Measurements from ENCODE around the gene SNX13.
A peak's percentile ranks its signal among the peaks of the same experiment; 100 is the strongest.
"Not testable (repeated sequence)": the region's sequence is repeated elsewhere in the genome, so short reads cannot be mapped to it uniquely, and the experiment has no call there.

Gene SNX13

GRCh38 chr7:17846935-17847334 is 93.4 kb downstream of the SNX13 start:
- no peak for DNase-seq

- no peak for DNase-seq
These were observed 95.1 kb downstream of the SNX13 start for GRCh38 chr7:17845197-17845547.

- no peak for DNase-seq
These were observed 95.6 kb downstream of the SNX13 start for GRCh38 chr7:17844514-17845196.

- no peak for DNase-seq
These were observed 96.3 kb downstream of the SNX13 start for GRCh38 chr7:17844022-17844421.

- DNase-seq = peak; percentile 1
These were observed 97.3 kb downstream of the SNX13 start for GRCh38 chr7:17843041-17843440.

- DNase-seq = no peak
These were observed 107.4 kb downstream of the SNX13 start for GRCh38 chr7:17832820-17833355.

GRCh38 chr7:17832242-17832641 is 108.1 kb downstream of the SNX13 start:
- no peak for DNase-seq

GRCh38 chr7:17830206-17830605 is 110.1 kb downstream of the SNX13 start:
- DNase-seq = no peak

- no peak for DNase-seq
These were observed 111.3 kb downstream of the SNX13 start for GRCh38 chr7:17829001-17829400.

- DNase-seq = no peak
These were observed 117.6 kb downstream of the SNX13 start for GRCh38 chr7:17822547-17823173.

- no peak for DNase-seq
These were observed 123.4 kb downstream of the SNX13 start for GRCh38 chr7:17816903-17817302.

- DNase-seq = no peak
These were observed 125.0 kb downstream of the SNX13 start for GRCh38 chr7:17815318-17815717.

- DNase-seq = no peak
These were observed 126.2 kb downstream of the SNX13 start for GRCh38 chr7:17814058-17814457.

- DNase-seq = not testable (repeated sequence)
These were observed 131.1 kb downstream of the SNX13 start for GRCh38 chr7:17809215-17809614.

GRCh38 chr7:17807242-17807641 is 133.1 kb downstream of the SNX13 start:
- peak; percentile 6 for DNase-seq

GRCh38 chr7:17806631-17807030 is 133.7 kb downstream of the SNX13 start:
- no peak for DNase-seq

GRCh38 chr7:17802056-17802455 is 138.2 kb downstream of the SNX13 start:
- no peak for DNase-seq

- no peak for DNase-seq
These were observed 148.0 kb downstream of the SNX13 start for GRCh38 chr7:17792075-17792936.

GRCh38 chr7:17787257-17787656 is 153.0 kb downstream of the SNX13 start:
- DNase-seq = no peak

GRCh38 chr7:17786314-17786852 is 153.9 kb downstream of the SNX13 start:
- DNase-seq = no peak

- DNase-seq = no peak
These were observed 158.1 kb downstream of the SNX13 start for GRCh38 chr7:17782216-17782549.

GRCh38 chr7:17781491-17782215 is 158.6 kb downstream of the SNX13 start:
- peak; percentile 41 for DNase-seq

GRCh38 chr7:17779381-17779780 is 160.9 kb downstream of the SNX13 start:
- DNase-seq = no peak
